Activated CD4-positive, CD25-positive, alpha-beta regulatory T cell treated with anti-CD3 and anti-CD28 coated beads, Interleukin-2, amount 50 U/mL, for 72 hours (primary cell): ENCODE results near the gene RHBDF2.
"Not testable (repeated sequence)": the region's sequence is repeated elsewhere in the genome, so short reads cannot be mapped to it uniquely, and the experiment has no call there.

Experiments
- DNase-seq: peaks from one replicate; pipeline ENCODE4 v3.0.0; 2021

The RHBDF2 gene

DNA sequence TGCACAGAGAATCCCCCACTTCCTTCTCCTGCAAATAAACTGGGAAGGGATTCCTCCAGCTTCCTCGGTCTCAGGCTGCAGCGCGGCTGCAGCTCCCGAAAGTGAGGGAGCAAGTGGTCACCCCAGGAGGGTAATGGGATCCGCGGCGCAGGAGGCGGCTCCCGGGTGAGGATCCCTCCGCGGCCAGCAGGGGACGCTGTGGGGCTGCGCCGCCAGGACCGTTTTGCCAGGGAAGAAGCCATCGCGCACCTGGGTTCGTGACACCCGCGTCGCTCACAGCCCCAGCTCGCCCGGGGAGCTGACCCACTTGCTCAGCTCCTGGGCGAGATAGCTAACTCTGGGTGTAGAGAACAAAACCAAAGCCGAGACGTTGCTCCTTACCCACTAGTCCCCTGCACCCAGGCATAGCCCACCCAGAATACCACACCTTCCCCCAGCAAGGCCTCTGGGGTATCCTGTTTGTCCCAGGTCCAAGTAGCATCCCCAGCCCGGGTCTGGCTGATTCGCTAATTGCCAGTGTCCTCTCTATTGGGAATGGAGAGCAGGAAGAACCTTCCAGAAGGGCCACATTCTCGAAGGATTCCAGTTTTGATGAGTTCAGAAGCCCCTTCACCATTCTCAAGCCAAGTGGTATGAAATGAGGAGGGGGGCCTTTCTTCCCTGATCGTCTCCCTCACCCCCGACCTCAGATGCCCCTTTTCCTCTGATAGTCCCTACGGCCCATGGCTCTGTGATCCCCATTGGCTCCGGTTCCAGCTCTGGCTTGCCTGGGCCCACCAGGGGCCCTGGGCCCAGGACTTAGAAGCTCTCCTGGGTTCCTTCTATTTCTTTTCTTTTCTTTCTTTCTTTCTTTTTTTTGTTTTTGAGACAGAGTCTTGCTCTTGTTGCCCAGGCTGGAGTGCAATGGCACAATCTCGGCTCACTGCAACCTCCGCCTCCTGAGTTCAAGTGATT is 22.1 kb upstream of the RHBDF2 start:
- peak; percentile 88 for DNase-seq

DNA sequence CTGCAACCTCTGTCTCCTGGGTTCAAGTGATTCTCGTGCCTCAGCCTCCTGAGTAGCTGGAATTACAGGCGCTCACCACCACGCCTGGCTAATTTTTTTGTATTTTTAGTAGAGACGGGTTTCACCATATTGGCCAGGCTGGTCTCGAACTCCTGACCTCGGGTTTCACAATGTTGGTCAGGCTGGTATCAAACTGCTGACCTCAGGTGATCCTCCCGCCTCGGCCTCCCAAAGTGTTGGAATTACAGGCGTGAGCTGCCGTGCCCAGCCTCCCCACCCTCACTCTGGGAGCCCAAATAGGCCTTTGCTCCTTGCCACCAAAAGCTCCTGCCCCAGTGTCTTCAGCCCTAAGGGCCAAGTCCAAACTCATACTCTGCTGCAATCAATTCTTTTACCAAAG is 20.5 kb upstream of the RHBDF2 start:
- not testable (repeated sequence) for DNase-seq

DNA sequence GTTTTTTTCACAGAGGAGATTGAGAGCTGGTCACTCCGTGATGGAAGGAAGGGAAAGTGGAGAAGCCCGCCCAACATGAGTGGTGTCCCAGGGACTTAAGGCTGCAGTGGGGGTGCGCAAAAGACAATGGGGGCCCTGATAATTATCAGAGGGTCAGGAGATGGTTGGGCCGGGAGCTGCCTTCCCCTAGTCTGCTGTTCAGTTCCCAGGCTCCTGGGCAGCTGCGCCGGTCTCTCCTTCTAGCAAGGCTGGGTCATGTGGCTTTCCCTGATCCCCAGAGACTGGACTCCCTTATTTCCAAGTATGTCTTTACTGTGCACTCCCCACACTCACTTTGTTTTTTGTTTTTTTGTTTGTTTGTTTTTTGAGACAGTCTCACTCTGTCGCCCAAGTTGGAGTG is 20.0 kb upstream of the RHBDF2 start:
- no peak for DNase-seq

GRCh38 chr17:76519048-76519966 is 18.1 kb upstream of the RHBDF2 start:
- no peak for DNase-seq

DNA sequence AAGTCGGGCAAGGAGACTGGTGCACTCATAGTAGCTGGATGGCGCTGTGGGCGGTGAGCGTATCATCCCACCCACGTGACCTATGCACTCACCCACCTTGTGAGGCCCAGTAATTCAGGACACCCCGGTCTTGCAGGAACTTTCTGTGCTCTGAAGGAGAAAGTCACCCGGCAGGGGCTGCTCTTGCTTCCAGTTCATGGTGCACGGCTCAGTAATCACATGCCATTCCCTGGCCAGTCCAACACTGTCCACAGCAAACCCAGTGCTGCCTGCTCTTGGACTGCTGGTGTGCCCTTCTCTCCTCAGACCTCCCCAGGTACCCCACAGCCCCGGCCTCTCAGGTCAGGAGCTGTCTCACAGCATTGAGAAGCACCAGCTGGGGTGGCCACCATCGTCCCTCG is 16.4 kb upstream of the RHBDF2 start:
- DNase-seq, result no peak

GRCh38 chr17:76515274-76515949 is 14.2 kb upstream of the RHBDF2 start:
- DNase-seq, result peak; percentile 72

DNA sequence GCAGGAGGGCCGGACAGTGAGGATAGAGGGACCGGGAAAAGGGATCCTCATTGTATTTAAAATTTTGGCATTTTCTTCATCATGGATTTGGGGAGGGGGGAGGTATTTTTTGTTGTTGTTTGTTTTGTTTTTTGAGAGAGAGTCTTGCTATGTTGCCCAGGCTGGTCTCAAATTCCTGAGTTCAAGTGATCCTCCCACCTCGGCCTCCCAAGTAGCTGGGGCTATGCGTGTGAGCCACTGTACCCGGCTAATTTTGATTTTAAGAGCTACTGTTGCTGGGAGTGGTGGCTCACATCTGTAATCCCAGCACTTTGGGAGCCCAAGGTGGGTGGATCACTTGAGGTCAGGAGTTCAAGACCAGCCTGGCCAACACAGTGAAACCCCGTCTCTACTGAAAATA is 13.1 kb upstream of the RHBDF2 start:
- DNase-seq, result not testable (repeated sequence)

DNA sequence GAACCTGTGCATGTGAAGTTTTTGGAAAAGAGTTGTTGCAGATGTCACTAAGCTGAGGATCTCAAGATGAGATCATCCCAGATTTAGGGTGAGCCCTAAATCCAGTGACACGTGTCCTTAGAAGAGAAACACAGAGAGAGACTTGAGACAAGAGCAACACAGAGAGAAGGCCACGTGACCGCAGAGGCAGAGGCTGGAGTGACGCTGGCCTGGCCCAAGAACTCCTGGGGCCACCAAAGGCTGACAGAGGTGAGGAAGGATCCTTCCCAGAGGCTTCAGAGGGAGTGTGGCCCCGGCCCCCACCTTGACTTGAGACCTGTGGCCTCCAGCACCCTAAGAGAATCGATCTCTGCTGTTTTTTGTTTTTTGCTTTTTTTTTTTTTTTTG is 12.1 kb upstream of the RHBDF2 start:
- DNase-seq, result no peak

- no peak for DNase-seq
Observed at GRCh38 chr17:76512366-76513305, 11.4 kb upstream of the RHBDF2 start.

GRCh38 chr17:76511668-76512365 is 10.6 kb upstream of the RHBDF2 start:
- no peak for DNase-seq

DNA sequence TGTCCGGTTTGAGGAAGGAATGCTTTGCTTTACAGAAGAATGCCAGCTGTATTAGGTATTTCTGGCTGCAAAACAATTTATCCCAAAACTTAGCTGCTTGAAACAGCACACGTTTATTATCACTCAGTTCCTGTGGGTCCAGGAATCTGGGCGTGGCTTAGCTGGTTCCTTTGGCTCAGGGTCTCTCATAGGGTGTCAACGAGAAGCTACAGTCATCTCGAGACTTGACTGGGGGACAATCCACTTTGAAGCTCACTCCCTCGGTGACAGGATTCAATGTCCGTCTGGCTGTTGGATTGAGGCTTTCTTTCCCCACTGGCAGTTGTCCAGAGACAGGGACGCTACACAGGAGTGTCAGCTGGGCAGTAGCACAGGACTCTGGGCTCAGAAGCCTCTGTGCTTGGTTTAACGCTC is 9.6 kb upstream of the RHBDF2 start:
- no peak for DNase-seq

GRCh38 chr17:76508472-76509063 is 7.3 kb upstream of the RHBDF2 start:
- not testable (repeated sequence) for DNase-seq

DNA sequence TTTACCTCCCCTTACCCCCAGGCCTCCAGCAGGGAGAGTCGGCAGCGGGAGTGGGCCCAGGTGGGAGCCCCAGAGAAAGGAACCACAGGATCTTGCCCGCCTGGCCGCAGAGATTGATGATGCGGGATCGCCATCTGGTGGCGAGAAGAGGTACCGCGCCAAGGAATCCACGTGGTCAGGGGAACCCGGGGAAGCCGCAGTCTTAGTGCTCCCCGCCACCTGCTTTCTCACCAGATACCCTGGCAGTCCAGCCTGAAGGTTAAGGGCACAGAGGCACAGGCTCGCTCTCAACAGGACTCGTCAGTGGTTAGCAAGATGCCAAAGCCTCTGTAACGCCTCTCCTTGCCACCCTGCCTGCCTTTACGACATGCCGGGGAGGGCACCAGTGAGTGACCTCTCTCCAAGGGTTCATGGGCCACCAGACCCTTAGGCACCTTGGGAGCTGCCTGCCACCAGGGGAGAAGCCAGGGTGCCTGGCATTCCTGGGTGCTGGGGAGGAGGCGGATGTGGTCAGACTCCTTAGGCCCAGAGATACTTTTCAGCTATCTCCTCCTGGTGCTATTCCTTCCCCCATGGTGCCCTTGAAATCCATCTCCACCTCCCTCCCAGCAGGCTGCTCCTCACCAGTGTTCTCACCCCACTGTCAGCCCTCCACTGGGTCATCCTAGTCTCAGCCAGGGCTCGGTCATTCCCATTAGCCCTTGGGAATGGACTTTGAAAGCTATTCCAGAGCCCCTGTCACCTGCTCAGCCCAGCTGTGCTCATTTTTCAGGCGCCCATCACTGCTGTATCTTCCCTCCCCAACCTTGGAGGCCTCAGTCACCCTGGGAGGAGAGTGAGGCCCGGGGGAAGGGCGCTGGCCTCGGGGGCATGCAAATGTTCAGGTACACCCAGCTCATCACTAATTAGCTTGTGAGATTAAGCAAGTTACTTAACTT is 5.5 kb upstream of the RHBDF2 start:
- DNase-seq, result peak; percentile 93

- no peak for DNase-seq
Observed at GRCh38 chr17:76504117-76504516, 2.9 kb upstream of the RHBDF2 start.

GRCh38 chr17:76502341-76503211 is 1.4 kb upstream of the RHBDF2 start:
- DNase-seq, result no peak

DNA sequence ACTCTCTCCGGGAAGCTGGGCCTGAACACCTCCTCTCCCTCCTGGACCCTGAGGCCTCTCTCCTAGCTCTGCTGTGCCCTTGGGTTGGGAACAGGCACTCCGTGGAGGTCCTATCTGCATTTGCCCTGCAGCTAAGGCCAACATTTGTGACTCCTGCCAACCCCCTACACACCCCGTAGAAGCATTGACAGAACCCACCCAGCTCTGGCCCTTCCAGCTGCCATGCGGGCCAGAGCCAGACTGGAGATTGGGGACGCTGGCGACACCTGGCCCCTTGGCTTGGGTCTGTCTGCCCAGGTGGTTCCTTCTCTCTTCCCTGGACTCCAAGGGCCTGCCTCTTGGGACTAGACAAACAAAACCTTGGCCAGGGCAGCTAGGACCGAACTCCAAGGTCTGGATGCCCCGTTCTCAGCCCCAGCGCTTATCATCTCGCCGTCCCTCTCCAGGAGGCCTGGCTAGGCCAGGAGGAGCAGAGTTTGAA is 644 bp upstream of the RHBDF2 start:
- no peak for DNase-seq

DNA sequence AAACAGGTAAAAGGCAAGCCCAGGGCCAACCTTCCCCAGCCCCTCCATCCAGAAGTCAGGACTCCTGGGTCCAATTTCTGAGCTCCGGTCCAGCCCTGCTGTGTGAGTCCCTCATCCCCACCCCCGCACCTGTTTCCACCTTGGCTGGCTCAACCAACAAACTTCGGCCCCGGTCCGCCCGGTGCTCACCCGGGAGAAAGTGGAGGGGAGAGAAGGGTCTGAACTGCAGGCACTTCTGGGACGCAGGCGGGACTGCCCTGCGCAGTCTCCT is 541 bp downstream of the RHBDF2 start:
- no peak for DNase-seq

DNA sequence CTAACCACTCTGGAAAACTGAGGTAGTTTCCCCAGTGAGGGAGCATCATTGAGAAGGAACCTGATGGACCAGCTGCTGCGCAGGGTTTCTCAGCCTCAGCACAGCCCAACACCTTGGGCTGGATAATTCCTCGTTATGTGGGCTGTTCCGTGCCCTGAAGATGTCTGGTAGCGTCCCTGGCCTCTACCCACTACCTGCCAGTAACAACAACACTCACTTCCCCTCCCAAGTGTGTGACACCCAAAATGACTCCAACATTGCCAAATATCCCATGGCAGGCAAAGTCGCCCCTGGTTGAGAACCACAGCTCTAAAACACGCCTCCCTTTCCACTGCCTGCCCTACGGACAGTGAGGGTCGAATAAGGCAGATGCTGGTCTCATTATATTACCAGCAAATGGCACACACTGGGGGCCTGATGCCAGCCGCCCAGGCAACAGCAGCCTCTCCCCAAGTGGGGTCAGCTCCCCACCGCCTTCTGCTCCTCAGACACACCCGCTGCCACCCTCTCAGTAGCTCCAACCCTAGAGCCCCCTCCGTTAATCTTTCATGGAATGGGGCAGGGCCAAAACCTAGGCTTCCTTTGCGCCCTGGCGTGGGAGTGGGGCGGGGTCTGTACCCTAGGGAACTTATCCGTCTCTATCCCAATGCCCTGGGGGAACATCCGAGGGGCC is 1.0 kb downstream of the RHBDF2 start:
- no peak for DNase-seq
